Measurements from ENCODE around the gene NISCH.

The NISCH gene

GRCh38 chr3:52517796-52518722 is 62.7 kb downstream of the NISCH start:
- Mint-ChIP-seq H3K9me3 (no peaks in the 10 kb centered on the region), H3K36me3 (ENCODE audit: insufficient read depth) (no peaks in the 10 kb centered on the region)

DNA sequence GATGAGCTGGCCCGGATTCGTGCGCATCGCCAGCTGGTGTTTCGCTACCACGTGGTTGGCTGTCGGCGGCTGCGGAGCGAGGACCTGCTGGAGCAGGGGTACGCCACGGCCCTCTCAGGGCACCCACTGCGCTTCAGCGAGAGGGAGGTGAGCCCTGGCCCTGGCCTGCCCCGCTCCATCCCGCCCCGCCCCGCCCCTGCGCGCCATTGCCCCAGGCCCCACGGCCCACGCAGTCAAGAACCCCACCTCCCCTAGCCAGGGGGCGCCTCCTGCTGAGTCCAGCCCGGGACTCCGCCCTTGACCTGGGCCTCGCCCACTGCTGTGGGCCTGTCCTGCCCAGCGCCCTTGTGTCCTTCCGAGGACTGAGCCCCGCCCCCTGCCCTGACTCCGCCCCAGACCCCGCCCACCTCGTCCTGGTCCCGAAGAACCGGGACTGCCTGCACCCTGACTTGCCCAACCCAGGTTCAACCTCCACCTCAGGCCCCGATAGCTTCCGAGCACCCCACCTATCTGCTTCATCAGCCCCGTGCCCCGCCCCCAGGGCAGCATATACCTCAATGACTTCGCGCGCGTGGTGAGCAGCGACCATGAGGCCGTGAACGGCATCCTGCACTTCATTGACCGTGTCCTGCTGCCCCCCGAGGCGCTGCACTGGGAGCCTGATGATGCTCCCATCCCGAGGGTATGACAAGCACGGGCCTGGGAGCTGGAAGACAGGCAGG is 63.5 kb downstream of the NISCH start:
- no peak for DNase-seq
- H3K27ac Mint-ChIP-seq = no peak overlapping the region
- H3K9me3 Mint-ChIP-seq = no peaks in the 10 kb centered on the region
- H3K4me1 Mint-ChIP-seq (ENCODE audit: low read depth in 2 of 2) = no peaks in the 10 kb centered on the region
- no peaks in the 10 kb centered on the region for H3K27me3 Mint-ChIP-seq
- ATAC-seq (replicated peaks) = no peak
- no peaks in the 10 kb centered on the region for H3K36me3 Mint-ChIP-seq (ENCODE audit: insufficient read depth)
- H3K4me3 Mint-ChIP-seq = no peak overlapping the region

More at GRCh38 chr3:52517796-52518722, 62.7 kb downstream of the NISCH start:
- DNase-seq = no peak
- ATAC-seq (replicated peaks) = no peak
- H3K4me1 Mint-ChIP-seq (ENCODE audit: low read depth in 2 of 2) = peaks cover 0 to under 1% of the 10 kb centered on the region in 2 donors
- no peak overlapping the region for H3K27ac Mint-ChIP-seq
- no peak overlapping the region for H3K4me3 Mint-ChIP-seq
- H3K27me3 Mint-ChIP-seq = no peaks in the 10 kb centered on the region

- DNase-seq = no peak
- Mint-ChIP-seq H3K27me3 (no peaks in the 10 kb centered on the region), H3K4me1 (ENCODE audit: low read depth in 2 of 2) (no peaks in the 10 kb centered on the region), H3K27ac (no peak overlapping the region), H3K9me3 (no peaks in the 10 kb centered on the region), H3K4me3 (no peak overlapping the region), H3K36me3 (ENCODE audit: insufficient read depth) (no peaks in the 10 kb centered on the region)
- ATAC-seq (replicated peaks) = no peak
These were observed 64.2 kb downstream of the NISCH start for GRCh38 chr3:52519445-52520140.

DNA sequence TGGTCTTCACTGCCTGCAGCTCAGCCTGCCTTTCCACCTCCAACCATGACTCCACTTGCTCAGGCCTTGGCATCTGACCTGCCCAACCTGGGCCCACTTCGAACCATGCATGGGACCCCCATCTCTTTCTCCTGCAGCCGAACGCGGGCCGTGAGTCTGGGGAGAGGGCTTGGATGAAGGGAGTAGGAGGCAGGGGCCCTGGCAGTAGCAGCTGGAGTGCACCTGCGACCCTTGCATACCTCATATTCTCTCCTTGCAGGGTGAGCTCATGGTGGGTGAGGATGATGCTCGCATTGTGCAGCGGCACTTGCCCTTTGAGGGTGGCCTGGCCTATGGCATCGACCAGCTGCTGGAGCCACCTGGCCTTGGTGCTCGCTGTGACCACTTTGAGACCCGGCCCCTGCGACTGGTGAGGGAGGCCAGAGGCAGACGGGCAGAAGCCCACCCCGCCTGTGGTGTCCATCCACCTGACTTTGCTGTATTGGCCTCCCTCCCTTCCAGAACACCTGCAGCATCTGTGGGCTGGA is 64.8 kb downstream of the NISCH start:
- no peaks in the 10 kb centered on the region for H3K4me1 Mint-ChIP-seq (ENCODE audit: low read depth in 2 of 2)
- H3K27ac Mint-ChIP-seq = no peak overlapping the region
- no peak for ATAC-seq (replicated peaks)
- H3K27me3 Mint-ChIP-seq = no peaks in the 10 kb centered on the region
- no peak overlapping the region for H3K4me3 Mint-ChIP-seq
- no peaks in the 10 kb centered on the region for H3K9me3 Mint-ChIP-seq
- no peak for DNase-seq
- no peaks in the 10 kb centered on the region for H3K36me3 Mint-ChIP-seq (ENCODE audit: insufficient read depth)

DNA sequence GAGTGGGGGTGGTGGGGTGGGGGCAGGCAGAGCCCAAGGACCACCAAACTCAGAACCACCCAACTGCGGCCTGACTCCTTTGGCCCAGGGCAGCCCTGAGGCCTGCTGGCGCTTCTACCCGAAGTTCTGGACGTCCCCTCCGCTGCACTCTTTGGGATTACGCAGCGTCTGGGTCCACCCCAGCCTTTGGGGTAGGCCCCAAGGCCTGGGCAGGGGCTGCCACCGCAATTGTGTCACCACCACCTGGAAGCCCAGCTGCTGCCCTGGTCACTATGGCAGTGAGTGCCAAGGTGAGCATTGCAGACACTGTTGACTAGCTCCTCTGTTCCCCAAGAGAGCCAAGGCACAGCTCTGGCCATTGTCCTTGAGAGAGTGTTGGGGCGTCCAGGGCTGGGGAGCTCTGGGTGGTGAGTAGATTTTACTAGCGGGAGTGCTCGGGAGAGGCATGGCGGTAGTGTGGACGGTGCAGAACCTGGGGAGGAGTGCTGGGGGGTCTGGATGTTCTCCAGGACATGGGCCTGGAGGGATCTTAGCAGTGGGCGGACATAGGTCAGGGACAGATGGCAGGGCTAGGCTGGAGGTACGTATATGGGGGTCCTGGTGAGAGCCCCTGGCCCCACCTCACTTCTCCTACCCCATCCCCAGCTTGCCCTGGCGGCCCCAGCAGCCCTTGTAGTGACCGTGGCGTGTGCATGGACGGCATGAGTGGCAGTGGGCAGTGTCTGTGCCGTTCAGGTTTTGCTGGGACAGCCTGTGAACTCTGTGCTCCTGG is 65.5 kb downstream of the NISCH start:
- no peak overlapping the region for H3K27ac Mint-ChIP-seq
- no peaks in the 10 kb centered on the region for H3K36me3 Mint-ChIP-seq (ENCODE audit: insufficient read depth)
- no peak for ATAC-seq (replicated peaks)
- no peaks in the 10 kb centered on the region for H3K9me3 Mint-ChIP-seq
- H3K27me3 Mint-ChIP-seq = no peaks in the 10 kb centered on the region
- H3K4me1 Mint-ChIP-seq (ENCODE audit: low read depth in 2 of 2) = no peaks in the 10 kb centered on the region
- no peak for DNase-seq
- no peak overlapping the region for H3K4me3 Mint-ChIP-seq

DNA sequence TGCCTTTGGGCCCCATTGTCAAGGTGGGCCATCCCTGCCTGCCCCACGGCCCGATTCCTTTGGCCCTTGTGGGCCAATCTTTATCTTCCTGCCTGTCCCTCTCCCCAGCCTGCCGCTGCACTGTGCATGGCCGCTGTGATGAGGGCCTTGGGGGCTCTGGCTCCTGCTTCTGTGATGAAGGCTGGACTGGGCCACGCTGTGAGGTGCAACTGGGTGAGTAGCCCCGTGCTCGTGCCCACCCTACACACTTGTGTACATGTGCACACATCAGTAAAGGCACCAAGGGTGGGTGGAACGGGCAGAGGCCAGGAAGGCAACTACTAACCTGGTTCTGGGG is 66.1 kb downstream of the NISCH start:
- no peak for DNase-seq
- H3K36me3 Mint-ChIP-seq (ENCODE audit: insufficient read depth) = no peaks in the 10 kb centered on the region
- H3K9me3 Mint-ChIP-seq = no peaks in the 10 kb centered on the region
- H3K27me3 Mint-ChIP-seq = no peaks in the 10 kb centered on the region
- H3K27ac Mint-ChIP-seq = no peak overlapping the region
- H3K4me3 Mint-ChIP-seq = no peak overlapping the region
- ATAC-seq (replicated peaks) = no peak
- no peaks in the 10 kb centered on the region for H3K4me1 Mint-ChIP-seq (ENCODE audit: low read depth in 2 of 2)

- no peaks in the 10 kb centered on the region for H3K27me3 Mint-ChIP-seq
- H3K4me3 Mint-ChIP-seq = no peak overlapping the region
- no peaks in the 10 kb centered on the region for H3K36me3 Mint-ChIP-seq (ENCODE audit: insufficient read depth)
- no peak for ATAC-seq (replicated peaks)
- H3K4me1 Mint-ChIP-seq (ENCODE audit: low read depth in 2 of 2) = no peaks in the 10 kb centered on the region
- H3K9me3 Mint-ChIP-seq = no peaks in the 10 kb centered on the region
- DNase-seq = no peak
- H3K27ac Mint-ChIP-seq = no peak overlapping the region
These were observed 66.7 kb downstream of the NISCH start for GRCh38 chr3:52521881-52522650.

- H3K27ac Mint-ChIP-seq = no peak overlapping the region
- no peaks in the 10 kb centered on the region for H3K4me1 Mint-ChIP-seq (ENCODE audit: low read depth in 2 of 2)
- DNase-seq (no peak), ATAC-seq (replicated peaks) (no peak)
- H3K9me3 Mint-ChIP-seq = no peaks in the 10 kb centered on the region
- peaks cover 7% of the 10 kb centered on the region for H3K36me3 Mint-ChIP-seq (ENCODE audit: insufficient read depth)
- H3K27me3 Mint-ChIP-seq = no peaks in the 10 kb centered on the region
- no peak overlapping the region for H3K4me3 Mint-ChIP-seq
These were observed 67.3 kb downstream of the NISCH start for GRCh38 chr3:52522651-52523251.

DNA sequence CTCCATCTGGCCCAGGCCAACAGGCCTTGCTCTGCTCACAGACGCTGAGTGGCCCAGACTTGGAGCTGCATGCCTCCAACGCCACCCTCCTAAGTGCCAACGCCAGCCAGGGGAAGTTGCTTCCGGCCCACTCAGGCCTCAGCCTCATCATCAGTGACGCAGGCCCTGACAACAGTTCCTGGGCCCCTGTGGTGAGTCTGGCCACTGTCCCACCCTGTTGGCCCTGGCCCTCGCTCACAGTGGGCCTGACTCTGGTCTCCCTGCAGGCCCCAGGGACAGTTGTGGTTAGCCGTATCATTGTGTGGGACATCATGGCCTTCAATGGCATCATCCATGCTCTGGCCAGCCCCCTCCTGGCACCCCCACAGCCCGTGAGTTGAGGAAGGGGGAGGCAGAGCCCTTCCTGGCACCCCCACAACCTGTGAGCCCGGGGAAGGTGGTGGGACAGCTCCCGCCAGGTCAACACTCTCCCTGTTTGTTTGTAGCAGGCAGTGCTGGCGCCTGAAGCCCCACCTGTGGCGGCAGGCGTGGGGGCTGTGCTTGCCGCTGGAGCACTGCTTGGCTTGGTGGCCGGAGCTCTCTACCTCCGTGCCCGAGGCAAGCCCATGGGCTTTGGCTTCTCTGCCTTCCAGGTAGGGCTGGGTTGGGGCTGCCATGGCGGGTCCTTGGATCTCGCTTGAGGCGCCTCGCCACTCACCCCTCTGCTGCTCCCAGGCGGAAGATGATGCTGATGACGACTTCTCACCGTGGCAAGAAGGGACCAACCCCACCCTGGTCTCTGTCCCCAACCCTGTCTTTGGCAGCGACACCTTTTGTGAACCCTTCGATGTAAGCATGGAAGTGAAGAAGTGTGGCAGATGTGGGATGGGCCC is 68.2 kb downstream of the NISCH start:
- DNase-seq = no peak
- Mint-ChIP-seq H3K27ac (no peak overlapping the region), H3K36me3 (ENCODE audit: insufficient read depth) (peaks cover 7% of the 10 kb centered on the region), H3K4me3 (no peak overlapping the region), H3K9me3 (no peaks in the 10 kb centered on the region), H3K27me3 (no peaks in the 10 kb centered on the region), H3K4me1 (ENCODE audit: low read depth in 2 of 2) (no peaks in the 10 kb centered on the region)
- no peak for ATAC-seq (replicated peaks)

DNA sequence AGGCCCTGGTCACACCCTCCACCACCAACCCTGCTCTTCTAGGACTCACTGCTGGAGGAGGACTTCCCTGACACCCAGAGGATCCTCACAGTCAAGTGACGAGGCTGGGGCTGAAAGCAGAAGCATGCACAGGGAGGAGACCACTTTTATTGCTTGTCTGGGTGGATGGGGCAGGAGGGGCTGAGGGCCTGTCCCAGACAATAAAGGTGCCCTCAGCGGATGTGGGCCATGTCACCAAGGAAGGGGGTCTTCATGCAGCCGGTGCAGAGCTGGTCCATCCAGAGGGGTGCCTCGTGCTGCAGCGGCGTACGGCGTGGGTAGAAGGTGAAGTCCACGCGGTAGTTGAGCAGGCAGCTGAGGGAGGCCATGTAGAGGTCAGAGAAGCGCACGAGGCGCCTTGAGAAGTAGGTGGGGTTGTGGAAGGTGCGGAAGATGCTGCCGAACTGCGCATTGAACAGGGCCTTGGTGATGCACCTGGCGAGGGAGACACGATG is 68.9 kb downstream of the NISCH start:
- no peak overlapping the region for H3K4me3 Mint-ChIP-seq
- no peak for DNase-seq
- no peaks in the 10 kb centered on the region for H3K4me1 Mint-ChIP-seq (ENCODE audit: low read depth in 2 of 2)

More for the DNA sequence above, 68.9 kb downstream of the NISCH start:
- no peaks in the 10 kb centered on the region for H3K27me3 Mint-ChIP-seq
- H3K27ac Mint-ChIP-seq = no peak overlapping the region
- peaks cover 7% of the 10 kb centered on the region for H3K36me3 Mint-ChIP-seq (ENCODE audit: insufficient read depth)
- H3K9me3 Mint-ChIP-seq = no peaks in the 10 kb centered on the region
- no peak for ATAC-seq (replicated peaks)

All from effector memory CD8-positive, alpha-beta T cell (primary cell).